ENCODE measurements around the gene CCL25. TPM values are rescaled to one million over a fixed set of nuclear protein-coding genes. Genes with fewer than 3 reads are reported as not detected.

CCL25 gene
- total RNA-seq, 1 experiment from 2014 or later = not detected

GRCh38 chr19:8005534-8006256, 46.9 kb upstream of the CCL25 start, which contains the start of gene ELAVL1:
Gene ELAVL1 (minus strand): TSS chr19:8005641. CDS start chr19:7991815, 13,826 bp downstream.
- CTCF ChIA-PET = interaction anchor here (1.3 to 1.8 kb wide), 3 partner anchors 23 to 62 kb away, joined by 3 to 9 read pairs (median 5); no protein-coding TSS in a partner anchor
- no peaks in the 10 kb centered on the region for H3K27me3 ChIP-seq (replicated peaks; ENCODE audit: control insufficient read depth, insufficient read depth, low read length)
- Mint-ChIP-seq H3K9me3 (ENCODE audit: unreplicated experiment) (no peaks in the 10 kb centered on the region), H3K4me3 (ENCODE audit: unreplicated experiment) (peak within 1 kb of the TSS; percentile 83), H3K27me3 (ENCODE audit: insufficient read depth, unreplicated experiment) (no peaks in the 10 kb centered on the region), H3K36me3 (ENCODE audit: insufficient read depth, unreplicated experiment) (peaks cover 20% of the 10 kb centered on the region), H3K27ac (ENCODE audit: unreplicated experiment) (peak within 1 kb of the TSS; percentile 16), H3K4me1 (ENCODE audit: low read depth, unreplicated experiment) (peaks cover 18% of the 10 kb centered on the region)
- TSS peak; percentile 81 for BruUV-seq (replicated peaks)
- H3K9me3 ChIP-seq = no peaks in the 10 kb centered on the region
- peak within 1 kb of the TSS; percentile 99 for H3K4me3 ChIP-seq (ENCODE audit: low read depth, low read length)
- no peak for TF ChIP-seq CTCF (IDR thresholded peaks at IDR 0.05; ENCODE audit: insufficient read depth in 1 of 2, low read depth in 1 of 2, low read length in 1 of 2, severe bottlenecking in 1 of 2, unreplicated experiment in 1 of 2)
- H3K36me3 ChIP-seq (ENCODE audit: control insufficient read depth, insufficient read depth, low read length) = no peaks in the 10 kb centered on the region
- intact Hi-C loops (cut with micrococcal nuclease; ENCODE audit: unreplicated experiment) = no loop called here
- DNase-seq = peak; percentile 84 to 95
- peaks cover 12% of the 10 kb centered on the region; the same call in 1 of the 2 replicates for H3K4me1 ChIP-seq
- POLR2A ChIA-PET = interaction anchor here (0.7 to 1.9 kb wide), 3 partner anchors 23 to 86 kb away, joined by 3 to 11 read pairs (median 4); partner anchors contain the start of gene SNAPC2

- Mint-ChIP-seq H3K4me3 (ENCODE audit: unreplicated experiment) (no peak overlapping the region), H3K36me3 (ENCODE audit: insufficient read depth, unreplicated experiment) (peaks cover 14% of the 10 kb centered on the region), H3K4me1 (ENCODE audit: low read depth, unreplicated experiment) (peaks cover 8% of the 10 kb centered on the region), H3K9me3 (ENCODE audit: unreplicated experiment) (no peaks in the 10 kb centered on the region), H3K27me3 (ENCODE audit: insufficient read depth, unreplicated experiment) (no peaks in the 10 kb centered on the region), H3K27ac (ENCODE audit: unreplicated experiment) (peak overlapping the region; percentile 28)
- Histone ChIP-seq H3K4me3 (ENCODE audit: low read depth, low read length) (no peak overlapping the region), H3K4me1 (0 out of 2 replicates have a peak, but pooled peaks cover 6% of the 10 kb centered on the region), H3K27me3 (replicated peaks; ENCODE audit: control insufficient read depth, insufficient read depth, low read length) (no peaks in the 10 kb centered on the region), H3K9me3 (no peaks in the 10 kb centered on the region), H3K36me3 (ENCODE audit: control insufficient read depth, insufficient read depth, low read length) (no peaks in the 10 kb centered on the region)
- BruUV-seq (replicated peaks) = no TSS peak
- no peak for DNase-seq
- ChIA-PET CTCF (no interaction called here), POLR2A (no interaction called here)
- intact Hi-C loops (cut with micrococcal nuclease; ENCODE audit: unreplicated experiment) = no loop called here
- peak; percentile 31 to 50 for TF ChIP-seq CTCF (IDR thresholded peaks at IDR 0.05; ENCODE audit: insufficient read depth in 1 of 2, low read depth in 1 of 2, low read length in 1 of 2, severe bottlenecking in 1 of 2, unreplicated experiment in 1 of 2)
These were observed 34.8 kb upstream of the CCL25 start for GRCh38 chr19:8017808-8018207.

GRCh38 chr19:8020681-8021080, 31.9 kb upstream of the CCL25 start:
- POLR2A ChIA-PET = no interaction called here
- no peak for DNase-seq
- H3K4me3 ChIP-seq (ENCODE audit: low read depth, low read length) = no peak overlapping the region
- no TSS peak for BruUV-seq (replicated peaks)
- H3K27me3 ChIP-seq (replicated peaks; ENCODE audit: control insufficient read depth, insufficient read depth, low read length) = no peaks in the 10 kb centered on the region
- Mint-ChIP-seq H3K27me3 (ENCODE audit: insufficient read depth, unreplicated experiment) (no peaks in the 10 kb centered on the region), H3K27ac (ENCODE audit: unreplicated experiment) (no peak overlapping the region), H3K9me3 (ENCODE audit: unreplicated experiment) (no peaks in the 10 kb centered on the region), H3K4me3 (ENCODE audit: unreplicated experiment) (no peak overlapping the region), H3K36me3 (ENCODE audit: insufficient read depth, unreplicated experiment) (peaks cover 14% of the 10 kb centered on the region), H3K4me1 (ENCODE audit: low read depth, unreplicated experiment) (peaks cover 12% of the 10 kb centered on the region)
- H3K4me1 ChIP-seq = peaks cover 13% of the 10 kb centered on the region
- no peak for TF ChIP-seq CTCF (IDR thresholded peaks at IDR 0.05; ENCODE audit: insufficient read depth in 1 of 2, low read depth in 1 of 2, low read length in 1 of 2, severe bottlenecking in 1 of 2, unreplicated experiment in 1 of 2)
- intact Hi-C loops (cut with micrococcal nuclease; ENCODE audit: unreplicated experiment) = no loop called here
- no peaks in the 10 kb centered on the region for H3K36me3 ChIP-seq (ENCODE audit: control insufficient read depth, insufficient read depth, low read length)
- H3K9me3 ChIP-seq = no peaks in the 10 kb centered on the region
- CTCF ChIA-PET = no interaction called here

Measured in Caco-2 (cell line).